HG03095 (cell line): ENCODE data around the gene CPLX4.

Experiments used
- ATAC-seq: cut with Tn5 transposase; IDR thresholded peaks from one replicate; pipeline ENCODE4 v1.9.1; 2021; ENCODE audit warnings: moderate library complexity; ENCODE audit not compliant: unreplicated experiment

CPLX4 gene, protein sequence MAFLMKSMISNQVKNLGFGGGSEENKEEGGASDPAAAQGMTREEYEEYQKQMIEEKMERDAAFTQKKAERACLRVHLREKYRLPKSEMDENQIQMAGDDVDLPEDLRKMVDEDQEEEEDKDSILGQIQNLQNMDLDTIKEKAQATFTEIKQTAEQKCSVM

DNA sequence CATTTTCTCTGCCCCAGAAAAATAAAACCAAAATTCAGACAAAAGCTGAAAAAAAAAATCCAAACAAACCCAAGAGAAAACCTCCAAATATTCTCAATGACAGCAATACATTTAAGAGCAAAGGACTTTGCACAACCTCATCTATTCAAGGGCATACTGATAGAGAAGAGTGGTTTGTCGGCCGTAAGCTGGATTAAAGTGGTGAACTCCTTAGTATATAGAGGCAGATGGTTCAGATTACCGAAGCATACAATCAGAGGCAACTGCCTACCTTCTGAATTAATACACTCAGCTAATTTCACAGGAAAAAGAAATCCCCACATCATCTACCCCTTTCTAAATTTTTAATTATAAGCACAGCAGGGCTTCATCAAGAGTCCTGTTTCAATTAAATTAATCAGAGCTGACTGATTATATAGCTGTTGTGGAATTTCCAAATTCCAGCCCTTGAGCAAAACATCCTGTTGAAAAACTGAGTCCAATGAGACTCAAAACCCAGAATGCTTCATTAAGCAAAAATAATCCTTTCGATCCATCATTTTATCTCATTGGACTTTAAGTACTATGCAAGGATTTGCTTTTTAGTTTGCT, at the start of gene CPLX4:
Gene CPLX4 (minus strand): TSS at position 190 of the 591 bp plus-strand sequence. CDS start 187 bp downstream, at position 3.
- no peak for ATAC-seq

DNA sequence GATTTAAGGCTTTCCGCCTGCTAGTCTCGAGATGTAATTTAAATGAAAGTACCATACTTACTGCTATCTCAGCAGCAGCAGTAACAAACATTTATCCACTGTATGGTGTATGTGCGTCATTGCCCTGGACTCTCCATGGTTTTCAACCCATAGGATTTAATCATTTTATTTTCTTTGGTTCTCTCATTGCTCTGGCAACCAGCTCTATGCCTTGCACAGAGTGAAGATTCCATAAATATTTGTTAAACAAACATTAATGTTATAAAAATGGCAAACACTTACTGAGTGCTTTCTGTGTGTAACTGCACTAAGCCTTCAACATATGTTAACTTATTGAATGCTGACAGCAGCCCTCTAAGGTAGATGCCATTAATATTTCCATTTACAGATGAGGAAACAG, 41.9 kb upstream of the CPLX4 start:
- ATAC-seq: no peak

DNA sequence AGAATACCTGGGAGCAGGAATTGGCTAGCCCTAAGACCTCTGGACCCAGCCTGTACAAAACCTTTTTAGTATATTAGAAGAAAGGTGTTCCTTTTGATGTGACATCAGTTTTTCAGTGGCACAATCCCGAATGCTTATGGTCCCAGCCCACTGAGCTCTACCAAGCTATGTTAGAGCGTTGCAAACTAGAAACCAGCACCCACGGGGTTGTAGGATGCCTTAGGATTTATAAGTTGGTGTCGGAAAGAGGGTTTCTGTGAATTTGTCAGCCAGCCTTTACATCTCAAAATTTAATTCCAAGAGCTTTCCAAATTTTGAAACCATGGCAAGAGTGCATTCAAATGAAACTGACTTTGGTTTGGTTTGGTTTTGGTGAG, 41.1 kb upstream of the CPLX4 start:
- peak; percentile 6 for ATAC-seq

DNA sequence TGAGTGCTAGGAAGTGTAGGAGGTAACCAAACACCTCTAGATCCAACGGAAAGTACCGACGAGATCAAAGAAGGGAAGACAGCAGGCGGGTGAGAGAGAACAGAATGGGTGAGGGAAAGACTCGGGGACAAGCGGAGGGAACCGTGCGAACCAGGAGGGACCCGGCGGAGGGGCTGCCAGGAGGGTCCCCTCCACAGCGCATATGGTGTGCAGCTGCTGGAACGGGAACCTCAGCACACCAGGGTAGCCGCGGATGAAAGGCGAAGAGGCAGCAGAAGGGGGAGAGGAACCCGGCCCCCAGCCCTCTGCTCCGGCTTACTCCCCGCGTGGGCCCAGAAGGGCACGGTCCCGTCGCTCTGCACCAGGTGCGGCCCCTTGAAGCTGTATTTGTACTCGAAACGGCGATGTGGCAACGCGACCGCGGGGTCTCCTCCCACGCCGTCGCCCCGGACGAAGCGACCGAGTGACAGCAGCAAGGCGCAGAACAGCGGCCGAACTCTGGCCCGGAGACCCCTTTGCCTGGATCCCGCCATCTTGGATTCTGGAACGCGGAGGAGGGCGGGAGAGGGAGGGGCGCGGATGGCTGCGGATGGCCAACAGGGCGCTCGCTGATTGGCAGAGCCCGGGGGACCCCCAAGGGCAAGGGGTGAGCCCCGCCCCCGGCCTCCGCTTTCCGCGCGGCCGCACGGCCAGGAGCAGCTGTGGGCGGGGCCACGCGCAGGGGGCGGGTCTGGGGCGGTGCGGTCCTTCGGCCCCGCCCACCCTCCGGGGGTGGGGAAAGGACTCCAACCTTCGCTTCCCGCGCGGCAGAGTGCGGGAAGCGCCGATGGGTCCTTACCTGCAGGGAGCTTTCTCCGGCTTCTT, 40.5 kb upstream of the CPLX4 start, which contains the start of gene LMAN1:
Gene LMAN1 (minus strand): TSS at position 554 of the 864 bp plus-strand sequence. CDS start 21 bp downstream, at position 533.
- peak; percentile 96 for ATAC-seq

DNA sequence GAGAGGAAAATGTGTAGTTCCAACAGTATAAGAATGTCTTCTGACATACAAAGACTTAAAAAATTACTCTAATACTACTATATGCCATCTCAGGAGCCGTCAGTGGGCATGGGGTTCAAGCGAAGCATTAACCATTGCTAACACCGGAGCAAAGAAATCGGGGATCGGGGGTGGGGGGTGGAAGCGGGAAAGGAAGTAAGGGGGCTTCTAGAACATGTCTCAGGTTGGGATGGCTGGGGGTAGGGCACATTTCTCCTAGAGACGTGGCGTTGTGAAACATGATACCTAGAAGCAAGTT, 39.9 kb upstream of the CPLX4 start:
- ATAC-seq: no peak

DNA sequence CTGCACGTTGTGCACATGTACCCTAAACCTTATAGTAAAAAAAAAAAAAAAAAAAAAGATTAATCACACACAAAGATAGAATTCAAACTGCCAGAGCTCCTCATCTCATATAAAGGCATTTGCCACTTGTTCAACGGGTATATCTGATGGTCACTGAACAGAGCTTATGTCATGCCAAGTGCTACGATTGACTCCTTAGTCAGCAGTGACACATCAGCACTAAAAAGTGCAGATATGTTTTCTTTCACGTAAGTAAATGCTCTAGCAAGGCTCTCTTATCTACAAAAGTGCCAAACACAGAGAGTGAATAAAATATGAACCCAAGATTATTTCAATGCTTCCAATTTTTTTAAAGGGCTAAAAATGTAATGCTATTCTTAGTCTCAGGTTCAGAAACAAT, 39.5 kb upstream of the CPLX4 start:
- ATAC-seq: no peak

DNA sequence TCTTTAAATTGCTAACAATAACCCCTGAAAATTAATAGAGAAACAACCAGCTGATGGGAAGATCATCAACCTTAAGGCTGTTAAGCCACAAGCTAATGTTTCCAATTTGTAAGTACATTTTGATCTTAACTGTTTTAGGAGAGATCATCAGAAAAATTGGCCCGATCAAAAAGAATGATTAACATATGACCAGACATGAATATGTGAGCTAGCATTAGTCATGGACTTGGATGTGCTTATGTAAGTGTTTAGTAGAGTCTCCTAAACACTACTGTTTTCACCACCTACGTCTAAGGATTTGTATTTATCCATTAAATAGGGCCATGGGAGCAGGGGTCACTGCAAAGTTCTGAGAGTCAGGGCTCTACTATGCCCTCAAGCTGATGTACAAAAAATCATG, 36.3 kb upstream of the CPLX4 start:
- no peak for ATAC-seq

DNA sequence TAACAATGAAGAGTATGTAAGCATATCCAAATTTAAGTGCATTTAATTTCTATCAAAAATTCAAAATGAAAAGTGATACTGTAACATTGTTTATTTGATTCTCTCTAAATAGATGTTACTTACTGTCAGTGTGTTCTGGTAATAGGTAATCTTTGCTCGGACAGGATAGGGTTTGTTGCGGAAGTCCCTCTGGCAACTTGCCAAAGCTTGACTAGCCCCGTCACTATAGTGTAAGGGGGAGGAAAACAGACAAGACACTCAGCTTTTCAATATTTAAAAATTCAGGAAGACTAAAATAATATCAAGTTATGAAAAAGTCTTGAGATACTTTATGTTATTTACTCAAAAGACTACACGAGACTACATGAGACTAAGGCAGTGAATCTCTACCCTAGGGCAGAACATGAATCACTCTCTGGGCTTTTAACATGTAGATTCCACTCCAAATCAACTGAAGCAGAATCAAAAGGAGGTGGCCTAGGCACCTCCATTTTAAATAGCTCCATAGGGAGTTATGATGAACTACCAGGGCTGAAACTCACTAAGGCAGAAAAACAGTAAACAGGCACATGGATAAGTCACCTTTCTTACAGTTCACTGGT, 34.7 kb upstream of the CPLX4 start:
- no peak for ATAC-seq

DNA sequence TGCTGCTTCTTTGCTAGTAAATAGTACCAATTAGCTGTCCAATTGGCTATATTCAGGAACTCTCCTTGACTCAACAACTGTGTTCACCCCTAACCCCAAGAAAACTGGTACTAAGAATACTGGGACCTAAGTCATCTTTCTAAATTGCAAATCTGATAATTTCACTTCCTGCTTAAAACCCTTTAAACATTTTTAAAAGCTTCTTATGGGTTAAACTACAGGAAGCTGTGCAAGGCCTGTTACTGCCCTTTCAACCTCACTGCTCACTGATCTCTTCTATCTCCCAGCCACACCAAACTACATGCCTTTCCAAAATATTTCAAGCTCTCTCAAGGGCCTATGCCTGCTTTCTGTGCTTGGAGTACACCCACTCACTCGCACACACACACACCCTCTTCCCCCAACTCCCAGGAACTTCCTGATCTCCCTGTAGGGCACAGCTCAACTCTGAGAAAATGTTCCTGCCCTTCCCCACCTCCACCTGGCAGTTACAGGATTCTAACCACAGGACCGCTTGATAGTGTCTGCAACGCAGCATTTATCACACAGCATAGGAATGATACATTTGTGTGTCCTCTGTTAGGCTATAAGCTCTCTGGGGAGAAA, 33.9 kb upstream of the CPLX4 start:
- ATAC-seq: peak; percentile 63

DNA sequence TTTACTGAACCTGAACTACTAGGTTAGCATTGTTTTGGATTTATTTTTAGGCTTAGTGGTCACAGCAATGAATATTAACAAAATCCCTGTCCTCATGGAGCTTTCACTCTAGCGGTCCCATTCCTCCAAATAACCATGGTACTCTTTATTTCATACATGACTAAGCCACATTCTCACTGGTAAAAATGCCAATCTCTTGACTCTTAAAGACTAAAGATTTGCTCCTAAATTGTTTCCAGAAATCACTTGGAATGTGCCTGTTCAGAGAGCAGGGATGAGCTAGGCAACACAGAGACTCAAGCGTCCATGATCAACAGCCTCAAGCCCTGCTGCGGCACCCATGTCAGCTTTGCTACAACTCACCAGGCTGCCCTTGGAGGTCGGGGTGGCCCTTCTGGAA, 27.1 kb upstream of the CPLX4 start:
- ATAC-seq: no peak

DNA sequence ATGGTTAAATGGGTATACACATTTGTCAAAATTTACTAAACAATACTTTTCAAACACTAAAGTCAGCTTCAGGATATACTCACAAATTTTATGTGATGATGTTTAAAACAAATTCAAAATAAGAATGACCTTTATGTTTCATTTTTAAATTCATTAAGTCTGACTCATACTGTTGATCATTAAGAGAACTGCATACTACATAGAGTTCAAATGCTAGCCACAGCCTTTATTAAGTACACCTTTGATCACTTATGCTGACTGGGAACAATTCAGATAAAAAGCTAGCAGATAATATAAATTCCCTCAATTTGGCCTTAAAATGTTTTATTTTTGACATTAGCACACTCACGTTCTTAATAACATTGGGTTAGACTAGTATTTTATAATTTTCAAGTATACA, 26.5 kb upstream of the CPLX4 start:
- no peak for ATAC-seq

DNA sequence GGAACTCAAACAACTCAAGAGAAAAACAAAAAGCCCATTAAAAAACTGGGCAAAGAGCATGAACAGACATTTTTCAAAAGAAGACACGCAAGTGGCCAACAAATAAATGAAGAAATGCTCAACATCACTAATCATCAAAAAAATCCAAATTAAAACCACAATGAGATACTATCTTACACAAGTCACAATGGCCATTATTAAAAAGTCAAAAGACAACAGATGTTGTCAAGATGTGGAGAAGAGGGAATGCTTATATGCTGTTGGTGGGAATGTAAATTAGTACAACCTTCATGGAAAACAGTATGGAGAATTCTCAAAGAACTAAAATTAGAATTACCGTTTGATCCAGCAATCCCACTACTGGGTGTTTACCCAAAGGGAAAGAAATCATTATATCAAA, 25.5 kb upstream of the CPLX4 start:
- no peak for ATAC-seq

DNA sequence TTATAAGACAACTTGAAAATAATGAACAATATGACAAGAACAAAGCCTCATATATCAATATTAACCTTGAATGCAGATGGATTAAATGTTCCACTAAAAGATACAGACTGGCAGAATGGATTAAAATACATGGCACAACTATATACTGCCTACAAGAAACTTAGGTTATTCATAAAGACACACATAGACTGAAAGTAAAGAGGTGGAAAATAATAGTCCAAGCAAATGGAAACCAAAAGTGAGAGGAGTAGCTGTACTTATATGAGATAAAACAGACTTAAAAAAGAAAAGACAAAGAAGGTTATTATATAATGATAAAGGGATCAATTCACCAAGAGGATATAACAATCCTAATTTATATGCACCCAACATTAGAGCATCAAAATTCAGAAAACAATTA, 22.4 kb upstream of the CPLX4 start:
- no peak for ATAC-seq

DNA sequence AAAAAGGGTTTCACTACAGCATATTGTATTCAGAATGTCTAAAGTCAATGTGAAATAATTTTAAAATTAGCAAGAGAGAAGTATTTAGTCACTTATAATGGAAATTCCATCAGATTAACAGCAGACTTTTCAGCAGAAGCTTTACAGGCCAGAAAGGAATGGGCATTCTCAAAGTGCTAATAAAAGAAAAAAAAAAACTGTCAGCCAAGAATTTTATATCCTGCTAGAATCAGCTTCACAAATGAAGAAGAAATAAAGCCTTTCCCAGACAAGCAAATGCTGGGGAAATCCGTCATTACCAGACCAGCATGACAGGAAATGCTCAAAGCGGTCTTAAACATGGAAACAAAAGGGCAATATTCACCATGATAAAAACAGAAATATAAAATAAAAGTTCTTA, 21.9 kb upstream of the CPLX4 start:
- ATAC-seq: no peak

DNA sequence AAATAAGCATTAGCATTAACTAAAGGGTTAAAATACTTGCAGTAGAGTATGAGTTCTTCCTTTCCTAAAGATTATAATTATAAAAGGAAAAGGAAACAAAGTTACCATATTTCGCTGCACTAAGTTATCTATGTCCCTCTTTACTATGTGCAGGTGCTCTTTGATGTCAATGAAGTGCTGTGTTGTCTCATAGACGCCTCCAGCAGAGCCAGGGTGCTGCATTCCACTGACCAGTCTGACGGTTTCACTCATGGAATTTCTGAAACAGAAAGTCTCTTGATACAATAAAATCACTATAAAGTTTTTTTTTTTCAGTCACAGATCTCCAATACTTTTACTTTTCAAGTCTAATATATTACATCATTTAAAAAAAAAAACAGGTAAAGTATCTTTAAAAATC, 14.5 kb upstream of the CPLX4 start:
- no peak for ATAC-seq

DNA sequence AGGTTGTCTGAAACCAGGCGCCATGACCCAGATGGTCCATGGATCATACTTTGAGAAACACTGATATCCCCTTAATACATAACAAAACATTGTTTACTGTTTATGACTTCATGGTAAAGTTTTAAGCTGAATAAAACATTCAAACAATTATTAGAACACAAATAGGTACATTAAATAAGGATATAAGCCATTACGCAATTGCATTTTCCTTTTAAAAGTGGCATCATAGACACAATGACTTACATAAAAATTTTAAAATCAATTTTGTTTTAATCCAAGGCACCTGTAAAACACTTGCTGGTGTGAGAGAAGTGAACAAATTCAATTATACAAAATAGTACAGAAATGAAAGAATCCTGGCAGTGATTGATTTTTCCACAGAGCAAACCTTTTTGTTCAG, 10.2 kb upstream of the CPLX4 start:
- ATAC-seq: no peak

DNA sequence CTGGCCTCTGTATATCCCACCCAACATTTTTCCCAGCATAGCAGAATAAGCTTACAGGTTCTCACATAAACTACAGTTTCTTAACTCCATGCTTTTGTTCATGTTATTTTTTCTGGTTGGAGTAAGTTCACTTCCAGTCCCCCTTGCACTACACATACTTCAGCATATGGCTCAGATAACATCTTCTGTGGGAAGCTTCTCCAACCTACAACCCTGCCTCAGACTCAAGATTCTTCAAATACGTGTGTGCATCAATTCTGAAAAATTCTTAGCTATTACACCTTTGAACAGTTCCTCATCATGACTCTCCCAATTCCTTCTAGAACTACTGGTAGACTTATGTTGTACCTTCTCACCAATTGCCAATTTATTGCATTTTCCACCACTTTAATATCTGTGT, 7.5 kb upstream of the CPLX4 start:
- ATAC-seq: no peak

DNA sequence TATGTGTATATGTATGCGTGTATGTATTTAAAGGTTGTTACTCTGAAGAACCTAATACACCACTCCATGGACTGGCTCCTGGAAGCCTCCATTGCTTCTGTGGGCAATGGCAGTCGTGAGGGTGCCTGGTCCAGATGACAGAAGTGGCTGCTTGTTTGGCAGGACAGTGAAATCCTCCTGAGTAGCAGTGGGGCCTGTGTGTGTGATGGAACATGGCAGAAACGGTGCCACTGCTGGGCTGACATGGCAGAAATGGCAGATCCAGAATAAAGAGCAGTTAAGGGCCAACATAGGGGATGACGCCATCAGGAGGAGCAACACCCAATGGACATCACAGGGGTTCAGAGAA, 6.1 kb upstream of the CPLX4 start:
- no peak for ATAC-seq

DNA sequence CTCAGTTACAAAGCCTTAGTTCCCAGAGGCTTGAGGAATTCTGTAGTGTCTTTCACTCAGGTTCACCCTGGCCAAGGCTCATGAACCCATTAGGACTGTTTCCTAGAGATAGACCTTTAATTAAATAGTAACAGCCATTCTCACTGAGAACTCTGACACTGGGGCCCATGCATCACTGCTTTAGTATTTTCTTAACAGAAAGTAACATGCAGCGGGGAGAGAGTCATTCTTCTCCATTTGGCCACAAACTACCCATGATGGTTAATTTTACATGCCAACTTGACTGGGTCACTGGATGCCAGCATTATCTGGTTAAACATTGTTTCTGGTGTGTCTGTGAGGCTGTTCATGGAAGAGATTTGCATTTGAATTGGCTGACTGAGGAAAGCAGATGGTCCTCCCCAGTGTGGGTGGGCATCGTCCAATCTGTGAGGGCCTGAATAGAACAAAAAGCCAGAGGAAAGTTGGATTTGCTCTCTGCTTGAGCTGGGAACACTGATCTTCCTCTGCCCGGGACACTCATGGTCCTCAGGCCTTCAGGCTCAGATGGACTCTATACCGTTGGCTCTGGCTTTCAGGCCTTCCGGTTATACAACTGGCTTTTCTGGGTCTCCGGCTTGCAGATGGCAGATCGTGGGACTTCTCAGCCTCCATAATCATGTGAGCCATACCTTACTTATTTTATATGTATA, 5.6 kb upstream of the CPLX4 start:
- no peak for ATAC-seq

DNA sequence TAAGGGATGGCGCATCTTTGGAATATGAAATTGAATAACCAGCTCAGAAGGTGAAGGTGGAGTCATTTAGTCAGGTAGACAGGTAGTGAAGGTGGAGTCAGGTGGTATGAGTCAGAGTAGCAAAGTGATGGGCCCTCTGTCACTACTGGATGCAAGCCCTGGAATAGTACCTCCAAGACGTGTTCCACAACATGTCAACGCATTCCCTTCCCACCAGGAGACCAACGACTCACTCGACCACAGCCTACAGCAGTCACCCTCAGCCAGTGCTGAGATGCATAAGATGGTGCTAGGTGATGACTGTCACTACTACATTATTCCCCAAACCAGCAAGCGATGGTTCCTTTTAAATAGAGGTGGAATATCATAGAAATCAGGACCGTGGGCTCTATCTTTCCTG, 6.8 kb downstream of the CPLX4 start:
- ATAC-seq: no peak

DNA sequence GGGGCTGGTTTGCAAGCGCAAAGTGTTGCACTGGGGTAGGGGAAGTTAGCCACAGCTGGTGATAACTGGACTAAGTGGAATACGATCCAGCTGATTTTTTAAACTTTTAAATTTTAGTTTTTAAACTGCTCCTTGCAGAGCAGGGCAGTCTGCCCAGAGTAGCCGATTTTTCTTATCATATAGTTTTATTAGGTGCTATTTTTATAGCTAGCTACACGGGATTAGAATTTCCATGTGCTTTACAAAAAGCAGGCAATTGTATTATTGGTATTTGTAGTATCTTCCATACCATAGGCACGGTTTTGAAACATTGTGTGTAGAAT, 9.6 kb downstream of the CPLX4 start:
- ATAC-seq: no peak
